AG04449 (cell line): ENCODE results near the gene ATXN3L.

Experiments
- CTCF ChIA-PET: fragments of 350-600 bp; formaldehyde crosslinking; extraction: SDS; loops from one replicate; lab custom pipeline; 2021; ENCODE audit warnings: antibody characterized with exemption; lab: Yijun Ruan, JAX
- POLR2A ChIA-PET: fragments of 400-600, 350-600 bp; formaldehyde crosslinking; extraction: SDS; loops from one replicate; lab custom pipeline; 2020; ENCODE audit warnings: antibody characterized with exemption, inconsistent platforms; lab: Yijun Ruan, JAX
- DNase-seq: peaks from one replicate; pipeline ENCODE4 v3.0.0-alpha.2; 2010; ENCODE audit warnings: low read depth, low spot score
- H3K4me3 ChIP-seq: 2 replicates; pipeline ENCODE4 v1.5.1; 2011; ENCODE audit warnings: low read depth, mild to moderate bottlenecking, control low read depth, low read length
- TF ChIP-seq, protein P1 (sequence below): IDR thresholded peaks from one replicate; pipeline ENCODE4 v1.5.1; 2011; ENCODE audit warnings: mild to moderate bottlenecking, moderate library complexity, low read length, control low read depth, inconsistent platforms; ENCODE audit not compliant: insufficient read depth; ENCODE audit errors: missing control alignments

Gene ATXN3L

DNA sequence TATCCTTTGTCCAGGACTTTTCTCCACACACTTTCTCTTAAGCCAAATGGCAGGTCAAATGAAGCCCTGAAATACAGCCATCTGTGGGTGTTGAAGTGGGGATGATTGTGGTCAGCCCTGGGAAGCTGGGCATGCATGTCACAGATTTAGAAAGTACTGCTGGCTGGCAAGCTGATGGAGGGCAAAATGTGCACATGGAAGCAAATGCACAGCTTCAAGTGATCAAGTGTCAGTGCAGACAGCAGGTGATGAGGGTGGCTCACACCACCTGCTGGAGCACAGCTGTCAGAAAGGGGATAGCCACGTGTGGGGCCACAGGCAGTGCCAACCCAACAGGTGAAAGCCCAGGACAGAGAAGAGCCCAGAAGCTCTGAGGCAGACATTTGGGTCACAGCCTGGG lies 40.3 kb upstream of the ATXN3L start:
- TF ChIP-seq, protein P1, sequence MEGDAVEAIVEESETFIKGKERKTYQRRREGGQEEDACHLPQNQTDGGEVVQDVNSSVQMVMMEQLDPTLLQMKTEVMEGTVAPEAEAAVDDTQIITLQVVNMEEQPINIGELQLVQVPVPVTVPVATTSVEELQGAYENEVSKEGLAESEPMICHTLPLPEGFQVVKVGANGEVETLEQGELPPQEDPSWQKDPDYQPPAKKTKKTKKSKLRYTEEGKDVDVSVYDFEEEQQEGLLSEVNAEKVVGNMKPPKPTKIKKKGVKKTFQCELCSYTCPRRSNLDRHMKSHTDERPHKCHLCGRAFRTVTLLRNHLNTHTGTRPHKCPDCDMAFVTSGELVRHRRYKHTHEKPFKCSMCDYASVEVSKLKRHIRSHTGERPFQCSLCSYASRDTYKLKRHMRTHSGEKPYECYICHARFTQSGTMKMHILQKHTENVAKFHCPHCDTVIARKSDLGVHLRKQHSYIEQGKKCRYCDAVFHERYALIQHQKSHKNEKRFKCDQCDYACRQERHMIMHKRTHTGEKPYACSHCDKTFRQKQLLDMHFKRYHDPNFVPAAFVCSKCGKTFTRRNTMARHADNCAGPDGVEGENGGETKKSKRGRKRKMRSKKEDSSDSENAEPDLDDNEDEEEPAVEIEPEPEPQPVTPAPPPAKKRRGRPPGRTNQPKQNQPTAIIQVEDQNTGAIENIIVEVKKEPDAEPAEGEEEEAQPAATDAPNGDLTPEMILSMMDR = no peak
- ChIA-PET POLR2A (no interaction called here), CTCF (no interaction called here)
- no peak overlapping the region for H3K4me3 ChIP-seq
- no peak for DNase-seq

DNA sequence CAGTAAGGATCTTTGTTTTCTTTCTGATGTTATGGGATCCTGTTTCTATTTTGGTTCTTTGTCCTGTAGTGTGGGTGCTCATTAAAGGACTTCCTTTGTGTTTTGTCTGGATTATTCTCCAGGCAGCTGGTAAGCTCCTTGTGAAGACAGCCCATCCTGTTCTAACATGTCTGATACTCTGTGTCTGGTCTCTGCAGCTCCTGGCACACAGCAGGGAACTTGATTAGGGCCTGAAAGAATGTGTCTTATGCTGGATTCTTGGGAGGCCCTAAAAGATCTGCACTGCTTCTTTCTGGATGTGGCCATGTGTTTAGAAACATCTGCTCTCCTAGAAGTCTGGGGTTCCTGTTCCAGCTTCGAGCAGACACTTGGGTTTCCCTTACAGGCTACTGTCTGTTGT lies 38.1 kb upstream of the ATXN3L start:
- TF ChIP-seq, protein P1 = no peak
- no peak overlapping the region for H3K4me3 ChIP-seq
- CTCF ChIA-PET = no interaction called here
- DNase-seq = no peak
- POLR2A ChIA-PET = no interaction called here

DNA sequence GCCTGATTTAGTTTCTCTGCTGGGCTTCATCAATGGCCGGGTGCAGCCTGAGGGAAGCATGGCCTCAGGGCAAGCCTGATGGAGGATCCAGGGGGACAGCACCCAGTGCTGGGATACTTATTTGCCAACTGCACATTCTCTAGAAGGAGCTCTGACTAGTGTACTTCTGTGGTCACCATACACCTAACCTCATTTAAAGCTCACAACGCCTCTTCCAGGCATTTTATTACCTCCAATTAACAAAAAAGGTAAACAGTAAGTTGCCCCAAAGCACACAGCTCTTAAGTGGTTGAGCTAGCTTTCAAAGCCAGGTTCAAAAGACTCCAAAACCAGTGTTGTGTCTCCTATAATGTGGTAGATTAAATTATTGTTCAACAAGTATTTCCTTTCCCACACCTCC lies 26.8 kb upstream of the ATXN3L start:
- ChIA-PET CTCF (no interaction called here), POLR2A (no interaction called here)

DNA sequence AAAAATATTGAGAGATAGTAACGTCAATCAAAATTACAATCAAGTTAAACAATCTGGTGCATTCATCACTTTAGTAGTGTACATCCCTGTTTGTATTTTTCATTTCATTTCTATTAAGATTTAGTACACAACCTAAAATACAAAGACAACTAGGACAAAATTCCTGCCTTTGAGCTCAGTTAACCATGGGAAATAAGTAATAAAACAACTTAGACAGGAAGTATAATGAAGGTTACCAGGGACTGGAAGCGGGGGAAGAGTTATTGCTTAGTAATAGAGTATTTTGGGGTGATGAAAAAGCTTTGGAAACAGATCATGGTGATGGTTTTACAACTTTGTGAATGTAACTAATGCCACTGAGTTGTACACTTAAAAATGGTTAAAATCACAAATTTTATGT lies 25.6 kb upstream of the ATXN3L start:
- TF ChIP-seq, protein P1 = no peak
- ChIA-PET POLR2A (no interaction called here), CTCF (no interaction called here)
- no peak overlapping the region for H3K4me3 ChIP-seq
- DNase-seq = no peak

More for the DNA sequence above, 26.8 kb upstream of the ATXN3L start:
- DNase-seq = no peak
- TF ChIP-seq, protein P1 = no peak
- H3K4me3 ChIP-seq = no peak overlapping the region

DNA sequence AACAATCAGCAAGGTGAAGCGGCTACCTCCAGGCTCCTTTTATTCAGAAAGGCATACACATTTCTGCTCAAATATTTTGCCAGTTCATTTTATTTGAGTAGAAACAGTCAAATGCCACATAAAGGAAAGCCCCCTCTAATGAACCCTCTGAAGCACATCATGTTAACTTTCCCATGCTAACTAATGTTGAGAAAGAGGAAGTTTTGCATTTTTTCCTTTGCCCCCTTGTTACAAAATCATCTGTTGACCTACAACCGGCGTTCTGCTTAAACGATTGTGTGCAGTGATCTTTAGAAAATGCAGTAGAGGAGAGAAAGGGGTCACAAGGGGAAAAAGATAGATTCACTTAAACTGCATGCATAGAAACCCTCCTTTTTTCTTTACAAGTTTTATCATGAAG lies 25.2 kb upstream of the ATXN3L start:
- H3K4me3 ChIP-seq = no peak overlapping the region
- ChIA-PET POLR2A (no interaction called here), CTCF (no interaction called here)
- DNase-seq = no peak
- TF ChIP-seq, protein P1 = no peak

DNA sequence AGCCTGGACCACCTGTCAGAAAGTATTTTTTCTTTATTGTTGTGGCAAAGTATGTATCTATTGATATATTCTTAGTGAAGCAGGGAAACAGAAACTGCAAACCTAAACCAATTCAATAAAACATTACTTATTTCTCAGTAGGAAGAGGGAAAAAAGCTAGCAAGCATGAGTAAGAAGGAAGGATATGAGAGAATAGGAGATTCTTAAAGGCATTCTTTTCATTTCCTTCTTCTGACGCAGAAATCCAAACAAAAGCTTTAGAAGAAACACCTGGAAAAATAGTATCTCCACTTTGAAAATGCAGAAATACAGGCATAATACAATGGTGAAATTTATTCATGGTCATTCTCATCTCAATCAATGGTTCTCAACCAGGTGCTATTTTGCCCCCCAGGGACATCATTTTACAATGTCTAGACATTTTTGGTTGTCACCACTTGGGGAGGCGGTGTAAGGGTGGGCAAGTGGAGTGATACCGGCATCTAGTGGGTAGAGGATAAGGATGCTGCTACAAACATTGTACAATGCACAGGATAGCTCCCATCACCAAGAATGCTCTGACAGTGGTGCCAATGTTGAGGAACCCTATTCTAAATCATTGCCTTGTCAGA lies 21.7 kb upstream of the ATXN3L start:
- no peak overlapping the region for H3K4me3 ChIP-seq
- TF ChIP-seq, protein P1 = no peak
- POLR2A ChIA-PET = interaction anchor here (0.6 kb wide), 1 partner anchor 363 kb away, joined by 4 read pairs; no protein-coding TSS in a partner anchor
- DNase-seq = no peak
- CTCF ChIA-PET = interaction anchor here (1.9 kb wide), 1 partner anchor 9 kb away, joined by 5 read pairs; no protein-coding TSS in a partner anchor
